Ovary (tissue), 9 donors: Measurements from ENCODE around the gene ABHD12. TPM values are rescaled to one million over a fixed set of nuclear protein-coding genes. Genes with fewer than 3 reads are reported as not detected.

Experiments used
- DNase-seq, 5 donors: peaks; one replicate each; pipeline ENCODE4 v3.0.0-alpha.2; 2019 to 2020
- H3K27ac ChIP-seq, 2 donors: fragments of 200-600 bp; one replicate each; pipeline versions ENCODE4 v1.5.1 to v1.8.0; 2019 to 2022
- H3K27me3 ChIP-seq: fragments of 200-600 bp; one replicate; pipeline ENCODE4 v1.8.0; 2022
- H3K36me3 ChIP-seq: fragments of 200-600 bp; sonication (generic); one replicate; pipeline ENCODE4 v1.5.1; 2019
- H3K4me1 ChIP-seq: one replicate; pipeline ENCODE4 v1.8.1; 2013; ENCODE audit warnings: mild to moderate bottlenecking, moderate library complexity; ENCODE audit not compliant: insufficient read depth
- H3K4me3 ChIP-seq: fragments of 200-600 bp; sonication (generic); one replicate; pipeline ENCODE4 v1.5.1; 2017
- H3K9me3 ChIP-seq, 2 donors: fragments of 200-600 bp in 1 of 2; sonication (generic) in 1 of 2; one replicate each; pipeline versions ENCODE4 v1.5.1 to v1.8.1; 2013 to 2019; ENCODE audit warnings: mild to moderate bottlenecking in 1 of 2, moderate library complexity in 1 of 2
- EP300 ChIP-seq: sonication (generic); formaldehyde crosslinking; IDR thresholded peaks from one replicate; pipeline ENCODE4 v1.6.1; 2017; ENCODE audit warnings: antibody characterized with exemption
- POLR2A ChIP-seq: fragments of 450-650 bp; IDR thresholded peaks from one replicate; pipeline ENCODE4 v1.6.1; 2017; ENCODE audit warnings: antibody characterized with exemption, mild to moderate bottlenecking, moderate library complexity
- WGBS, 3 donors: extraction: QIAGEN DNeasy Blood & Tissue Kit in 1 of 3; methylation state at CpG; one replicate each; pipeline versions ENCODE4 v1.1.5 to v1.1.7; 2013 to 2017; 5-methylcytosine and 5-hydroxymethylcytosine counted together
- intact Hi-C, 4 donors: fragments of 100-400 bp; cut with DNase I; formaldehyde crosslinking; loops; one replicate each; pipeline versions ENCODE4 v1.11.0 to v1.15.1; 2022 to 2023
- polyA plus RNA-seq, 2 donors: library from polyadenylated mRNA; stranded (reverse); fragments of 200-250 nt in 1 of 2; fragments of 350-450 nt in 1 of 2; fragmentation: Illumina TruSeq in 1 of 2; extraction: RNeasy Lipid Tissue Mini Kit (QIAGEN cat#74804) in 1 of 2; gene quantifications; one replicate each; pipeline ENCODE4 v1.2.3, GENCODE V29; 2013 to 2014
- total RNA-seq, 7 donors: library from RNA; depleted of rRNA in 2 of 7; stranded (reverse); fragments of >200 nt in 2 of 7; fragmentation: NEBNext Ultra II Directional in 3 of 7; extraction: Animal tissue kit (Norgen Biotek cat#: 25700) in 3 of 7; gene quantifications; one replicate each; pipeline versions ENCODE4 v1.1.0 to v1.2.4, GENCODE V29; 2016 to 2023
- TF ChIP-seq, protein P1 (sequence below), 3 donors: fragments of 450-650 bp in 2 of 3; fragments of 200-600 bp in 1 of 3; IDR thresholded peaks; one replicate each; pipeline versions ENCODE4 v1.5.1 to v1.8.0; 2016 to 2022; ENCODE audit warnings: antibody characterized with exemption in 3 of 3, mild to moderate bottlenecking in 1 of 3
- donor health status: DM: no; HTN: no; CAD: no; lungs with moderate emphysema.
- donor health status: DM: no; HTN: no; CAD: no.
- donor health status: Bipolar disorder and iron deficiency.
- donor health status: DM: yes; HTN: yes; CAD: no.
- donor health status: DM: no; HTN: no; CAD: no.
- donor health status: DM: yes; HTN: yes; CAD: no.

ABHD12 gene
- total and polyA plus RNA-seq, 9 donors: 15.0 to 87.6 (median 37.6) TPM

DNA sequence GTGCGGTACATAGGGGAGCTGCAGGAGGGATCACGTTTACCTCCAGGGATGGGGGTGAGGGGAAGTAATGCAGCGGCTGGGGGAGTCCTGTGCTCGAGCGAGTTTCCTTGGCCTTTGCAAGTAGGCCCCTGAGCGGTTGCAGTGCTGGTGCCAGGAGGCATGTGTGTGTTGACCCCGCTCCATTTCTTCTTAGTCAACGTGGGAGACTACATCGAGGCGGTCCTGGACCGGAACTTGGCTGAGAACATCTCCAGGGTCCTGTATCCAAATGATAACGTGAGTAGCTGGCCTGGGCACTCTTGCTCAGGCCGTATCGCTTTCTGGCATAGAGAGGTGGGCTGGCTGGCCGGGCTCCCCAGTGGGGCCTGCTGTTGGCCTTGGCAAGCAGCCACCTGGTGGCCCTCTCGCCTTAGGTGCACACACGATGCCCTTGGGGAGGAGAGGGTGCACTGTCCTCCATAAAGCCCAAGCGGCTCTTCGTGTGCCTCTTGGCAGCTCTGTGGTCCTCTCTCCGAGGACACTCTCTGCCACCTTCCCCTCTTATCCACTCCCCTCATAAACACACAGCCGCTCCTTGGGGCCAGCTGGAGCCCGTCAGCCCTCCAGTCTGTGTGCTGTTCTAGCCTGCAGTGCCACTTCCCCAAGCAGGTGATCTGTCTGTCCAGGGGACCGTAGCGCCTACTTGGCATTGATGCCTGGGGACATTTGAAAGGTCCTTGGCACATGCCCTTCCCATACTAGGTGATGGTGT lies 113.4 kb downstream of the ABHD12 start:
- no peak overlapping the region for H3K27ac ChIP-seq
- TF ChIP-seq POLR2A (no peak), EP300 (no peak)
- TF ChIP-seq, protein P1, sequence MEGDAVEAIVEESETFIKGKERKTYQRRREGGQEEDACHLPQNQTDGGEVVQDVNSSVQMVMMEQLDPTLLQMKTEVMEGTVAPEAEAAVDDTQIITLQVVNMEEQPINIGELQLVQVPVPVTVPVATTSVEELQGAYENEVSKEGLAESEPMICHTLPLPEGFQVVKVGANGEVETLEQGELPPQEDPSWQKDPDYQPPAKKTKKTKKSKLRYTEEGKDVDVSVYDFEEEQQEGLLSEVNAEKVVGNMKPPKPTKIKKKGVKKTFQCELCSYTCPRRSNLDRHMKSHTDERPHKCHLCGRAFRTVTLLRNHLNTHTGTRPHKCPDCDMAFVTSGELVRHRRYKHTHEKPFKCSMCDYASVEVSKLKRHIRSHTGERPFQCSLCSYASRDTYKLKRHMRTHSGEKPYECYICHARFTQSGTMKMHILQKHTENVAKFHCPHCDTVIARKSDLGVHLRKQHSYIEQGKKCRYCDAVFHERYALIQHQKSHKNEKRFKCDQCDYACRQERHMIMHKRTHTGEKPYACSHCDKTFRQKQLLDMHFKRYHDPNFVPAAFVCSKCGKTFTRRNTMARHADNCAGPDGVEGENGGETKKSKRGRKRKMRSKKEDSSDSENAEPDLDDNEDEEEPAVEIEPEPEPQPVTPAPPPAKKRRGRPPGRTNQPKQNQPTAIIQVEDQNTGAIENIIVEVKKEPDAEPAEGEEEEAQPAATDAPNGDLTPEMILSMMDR (IDR thresholded peaks at IDR 0.05): no peak
- H3K9me3 ChIP-seq: no peaks in the 10 kb centered on the region
- WGBS, 3 donors: 75 to 85% (median 81%) methylated on average over 24 of the region's 24 CpGs
- H3K4me3 ChIP-seq: no peak overlapping the region
- intact Hi-C loops: no loop called here
- no peaks in the 10 kb centered on the region for H3K36me3 ChIP-seq
- H3K4me1 ChIP-seq: no peaks in the 10 kb centered on the region
- H3K27me3 ChIP-seq: no peaks in the 10 kb centered on the region
- DNase-seq: peak; percentile 5 to 36 (median 14)

DNA sequence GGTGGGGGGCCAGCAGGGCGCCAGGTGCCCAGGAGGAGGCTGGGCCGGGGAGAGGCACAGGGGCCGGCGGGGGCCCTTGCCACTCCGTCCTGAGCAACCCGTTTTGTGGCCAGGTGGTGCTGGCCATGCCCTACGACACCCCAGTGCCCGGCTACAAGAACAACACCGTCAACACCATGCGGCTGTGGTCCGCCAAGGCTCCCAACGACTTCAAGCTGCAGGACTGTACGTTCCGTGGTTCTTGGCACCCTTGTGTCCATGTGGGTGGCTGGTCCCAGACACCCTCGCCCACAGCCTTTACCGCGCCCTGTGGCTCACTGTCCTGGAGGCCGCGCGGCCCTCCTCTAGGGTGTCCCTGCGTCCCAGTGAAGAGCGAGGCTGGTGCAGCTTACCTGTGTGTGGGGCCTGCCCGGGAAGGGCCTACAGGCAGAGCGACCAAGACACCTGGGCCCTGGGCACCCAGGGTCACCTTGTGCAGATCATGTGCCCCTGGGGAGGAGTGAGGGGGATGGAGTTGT lies 114.0 kb downstream of the ABHD12 start:
- intact Hi-C loops: no loop called here
- H3K4me1 ChIP-seq: no peaks in the 10 kb centered on the region
- no peaks in the 10 kb centered on the region for H3K36me3 ChIP-seq
- 89 to 93% (median 90%) methylated on average over 22 to 24 of the region's 24 CpGs for WGBS, 3 donors
- H3K27me3 ChIP-seq: no peaks in the 10 kb centered on the region
- H3K9me3 ChIP-seq: no peaks in the 10 kb centered on the region
- no peak overlapping the region for H3K4me3 ChIP-seq
- TF ChIP-seq, protein P1 (IDR thresholded peaks at IDR 0.05): no peak
- TF ChIP-seq POLR2A: no peak
- TF ChIP-seq EP300: no peak
- no peak overlapping the region for H3K27ac ChIP-seq
- peak; percentile 6 to 19 (median 12) for DNase-seq

DNA sequence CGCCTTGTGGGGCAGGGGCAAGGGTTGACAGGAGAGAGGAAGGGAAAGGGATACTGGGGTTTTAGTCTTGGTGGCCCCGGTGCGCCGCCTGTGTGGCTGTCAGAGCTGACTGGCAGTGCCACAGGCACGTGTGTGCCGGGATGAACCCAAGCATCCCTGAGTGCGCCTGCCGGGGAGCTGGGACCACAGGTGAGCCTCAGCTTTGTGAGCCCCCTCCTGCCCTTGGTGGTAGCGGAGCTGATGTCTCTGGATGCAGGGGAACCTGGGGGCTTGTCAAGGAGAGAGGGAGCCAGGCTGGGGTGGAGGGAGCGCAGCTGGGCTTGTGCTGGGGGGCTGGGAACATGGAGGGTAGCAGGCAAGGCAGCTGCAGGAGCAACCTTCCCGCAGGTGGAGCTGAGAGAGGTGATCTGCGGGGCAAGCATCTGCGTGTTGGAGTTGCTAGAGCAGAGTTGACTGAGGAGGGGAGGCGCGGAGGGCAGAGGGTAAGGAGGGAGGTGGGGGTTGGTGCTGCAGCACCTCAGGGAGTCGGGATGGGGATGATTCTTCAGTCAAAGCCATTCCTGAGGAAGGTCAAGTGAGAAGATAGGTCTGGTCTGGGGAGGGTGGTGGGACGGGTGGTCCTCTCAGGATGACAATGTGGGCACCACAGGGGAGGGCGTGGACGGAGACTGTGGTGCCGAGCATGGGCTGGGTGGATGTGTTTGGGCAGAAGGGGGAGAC lies 114.7 kb downstream of the ABHD12 start:
- Histone ChIP-seq H3K27ac (no peak overlapping the region), H3K4me1 (no peaks in the 10 kb centered on the region), H3K4me3 (no peak overlapping the region), H3K9me3 (no peaks in the 10 kb centered on the region), H3K27me3 (no peaks in the 10 kb centered on the region), H3K36me3 (no peaks in the 10 kb centered on the region)
- 93 to 94% (median 93%) methylated on average over 20 of the region's 20 CpGs for WGBS, 3 donors
- TF ChIP-seq, protein P1 (IDR thresholded peaks at IDR 0.05): no peak
- no peak for TF ChIP-seq EP300
- no peak for TF ChIP-seq POLR2A
- peak in 4 of 5 donors; percentile 5 to 24 (median 10) for DNase-seq
- intact Hi-C loops: no loop called here

DNA sequence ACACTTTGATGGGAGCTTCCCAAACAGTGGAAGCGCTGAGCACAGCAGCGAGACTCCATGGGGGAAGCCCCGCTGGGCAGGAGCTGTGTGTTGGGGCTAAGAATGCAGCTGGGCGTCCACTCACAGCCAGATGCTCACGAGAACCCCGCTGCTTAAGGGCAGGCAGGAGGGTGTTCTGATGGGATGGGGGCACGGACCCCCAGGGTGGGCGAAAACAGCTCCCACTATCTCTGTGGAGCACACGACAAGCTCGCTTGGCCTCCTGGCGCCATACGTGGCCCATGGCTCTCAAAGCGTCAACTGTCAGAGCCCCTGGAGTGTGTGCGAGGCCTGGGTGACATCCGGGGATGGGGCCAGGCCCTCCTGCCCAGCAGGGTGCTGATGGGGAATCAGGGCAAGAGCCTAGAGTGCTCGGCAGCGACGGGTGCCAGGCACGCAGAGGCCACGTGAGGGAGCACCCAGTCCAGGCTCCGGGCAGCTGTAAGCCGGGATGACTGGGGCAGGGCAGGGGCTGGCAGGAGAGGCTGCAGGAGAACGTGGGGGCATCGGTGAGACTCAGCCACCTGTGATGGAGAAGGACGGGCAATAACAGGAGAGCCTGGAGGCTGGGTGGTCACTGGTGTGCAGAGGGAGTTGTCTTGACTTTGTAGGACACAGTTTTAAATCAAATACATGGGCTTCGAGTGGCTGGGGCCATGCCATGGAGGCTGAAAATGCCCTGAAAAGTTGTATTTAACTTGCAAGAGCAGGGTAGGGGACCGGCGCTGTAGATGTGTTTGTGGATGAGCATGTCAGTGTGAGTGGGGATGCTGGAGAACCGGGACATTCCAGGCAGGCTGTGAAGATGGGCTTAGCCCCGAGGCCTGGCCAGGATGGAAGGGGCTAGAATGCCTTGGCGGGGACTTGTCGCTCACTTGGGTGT lies 115.5 kb downstream of the ABHD12 start:
- Histone ChIP-seq H3K36me3 (no peaks in the 10 kb centered on the region), H3K27me3 (no peaks in the 10 kb centered on the region), H3K4me3 (no peak overlapping the region), H3K27ac (no peak overlapping the region), H3K4me1 (no peaks in the 10 kb centered on the region), H3K9me3 (no peaks in the 10 kb centered on the region)
- intact Hi-C loops: no loop called here
- TF ChIP-seq, protein P1 (IDR thresholded peaks at IDR 0.05): no peak
- no peak for TF ChIP-seq EP300
- no peak for TF ChIP-seq POLR2A
- 91 to 94% (median 94%) methylated on average over 32 of the region's 32 CpGs for WGBS, 3 donors
- peak in 4 of 5 donors; percentile 5 to 24 (median 11) for DNase-seq
